A549 (cell line): ENCODE data around the gene TMEM128. TPM values are rescaled to one million over a fixed set of nuclear protein-coding genes. Genes with fewer than 3 reads are reported as not detected.

Experiments used
- ATAC-seq, 2 experiments: fragments of 200-7000 bp in 1 of 2; fragments of >200 bp in 1 of 2; cut with Nextera tagmentation in 1 of 2; cut with Tn5 transposase in 1 of 2; 3 replicates each; pipeline versions ENCODE4 v1.8.0 to v1.9.1; 2018 to 2020; ENCODE audit warnings: mild to moderate bottlenecking in 1 of 2, moderate library complexity in 1 of 2
- CTCF ChIA-PET: fragments of 300-600 bp; sonication (Branson Sonifier 250); formaldehyde crosslinking; extraction: SDS; loops from one replicate; lab custom pipeline; 2021; ENCODE audit warnings: antibody characterized with exemption, inconsistent platforms; lab: Yijun Ruan, JAX
- POLR2A ChIA-PET: fragments of 350-600 bp; formaldehyde crosslinking; extraction: SDS; loops from one replicate; lab custom pipeline; 2021; ENCODE audit warnings: antibody characterized with exemption, inconsistent platforms; lab: Yijun Ruan, JAX
- DNase-seq, 2 experiments: peaks; one replicate each; pipeline versions ENCODE4 v3.0.0 to v3.0.0-alpha.2; 2011 to 2016; ENCODE audit warnings: low read depth in 1 of 2, low spot score in 1 of 2
- FAIRE-seq: peaks from 2 replicates; lab custom pipeline; 2011; peaks lifted over from hg19 to GRCh38; lab: Jason Lieb, UNC
- H3K27ac ChIP-seq, 2 experiments: fragments of >200 bp; sonication (Bioruptor Twin); formaldehyde crosslinking; 3 replicates each; pipeline ENCODE4 v1.5.1; 2016 to 2017
- H3K4me1 ChIP-seq: fragments of >200 bp; sonication (Bioruptor Twin); formaldehyde crosslinking; 3 replicates; pipeline ENCODE4 v1.6.1; 2016
- H3K4me2 ChIP-seq: fragments of >200 bp; sonication (Bioruptor Twin); formaldehyde crosslinking; 3 replicates; pipeline ENCODE4 v1.6.1; 2016
- H3K4me3 ChIP-seq: fragments of >200 bp; sonication (Bioruptor Twin); formaldehyde crosslinking; 3 replicates; pipeline ENCODE4 v1.5.1; 2016
- H3K9me3 ChIP-seq: fragments of >200 bp; sonication (Bioruptor Twin); formaldehyde crosslinking; 3 replicates; pipeline ENCODE4 v1.6.1; 2016
- BHLHE40 ChIP-seq: IDR thresholded peaks from 2 replicates; pipeline ENCODE4 v1.6.1; 2012; ENCODE audit warnings: low read depth, low read length, inconsistent platforms
- CBX2 ChIP-seq: fragments of 200-600 bp; sonication (generic); IDR thresholded peaks from 2 replicates; pipeline ENCODE4 v1.6.1; 2016; ENCODE audit warnings: low read depth, mild to moderate bottlenecking, borderline replicate concordance
- CHD2 ChIP-seq: fragments of 150-350 bp; IDR thresholded peaks from 2 replicates; pipeline ENCODE4 v1.6.1; 2014; ENCODE audit warnings: low read length; ENCODE audit not compliant: partially characterized antibody
- EHMT2 ChIP-seq: fragments of 200-600 bp; sonication (generic); IDR thresholded peaks from 2 replicates; pipeline ENCODE4 v1.6.1; 2016; ENCODE audit warnings: antibody characterized with exemption, low read depth, mild to moderate bottlenecking, moderate library complexity
- FOSB ChIP-seq: fragments of 250-450 bp; sonication (Bioruptor Pico); IDR thresholded peaks from 2 replicates; pipeline ENCODE4 v1.5.0; 2020; ENCODE audit warnings: mild to moderate bottlenecking, moderate library complexity
- FOSL2 ChIP-seq, 2 experiments: fragments of 450-650 bp in 1 of 2; fragments of >200 bp in 1 of 2; sonication (Bioruptor Twin) in 1 of 2; formaldehyde crosslinking; IDR thresholded peaks; 2 replicates each; pipeline versions ENCODE4 v1.5.0 to v1.6.1; 2016 to 2020; ENCODE audit warnings: mild to moderate bottlenecking in 1 of 2, moderate library complexity in 1 of 2
- GATA3 ChIP-seq: IDR thresholded peaks from 2 replicates; pipeline ENCODE4 v1.6.1; 2012; ENCODE audit warnings: borderline replicate concordance
- JUNB ChIP-seq: fragments of >200 bp; sonication (Bioruptor Twin); formaldehyde crosslinking; IDR thresholded peaks from 2 replicates; pipeline ENCODE4 v1.6.1; 2016
- KDM1A ChIP-seq: fragments of 200-600 bp; sonication (generic); IDR thresholded peaks from 2 replicates; pipeline ENCODE4 v1.6.1; 2016; ENCODE audit warnings: low read depth, mild to moderate bottlenecking
- MAZ ChIP-seq: fragments of 150-350 bp; IDR thresholded peaks from 2 replicates; pipeline ENCODE4 v1.6.1; 2014; ENCODE audit warnings: antibody characterized with exemption, low read depth, low read length, borderline replicate concordance
- MYC ChIP-seq: IDR thresholded peaks from 2 replicates; pipeline ENCODE4 v1.6.1; 2012; ENCODE audit warnings: mild to moderate bottlenecking, inconsistent platforms, low read length, improper control_type of control experiment, borderline replicate concordance
- NR3C1 ChIP-seq: fragments of >200 bp; sonication (Bioruptor Twin); formaldehyde crosslinking; IDR thresholded peaks from 3 replicates; pipeline ENCODE4 v1.6.1; 2017
- PHF8 ChIP-seq: fragments of 200-600 bp; sonication (generic); IDR thresholded peaks from 2 replicates; pipeline ENCODE4 v1.6.1; 2016; ENCODE audit warnings: low read depth, mild to moderate bottlenecking, antibody characterized with exemption, moderate library complexity, borderline replicate concordance
- ZC3H11A ChIP-seq: fragments of 450-650 bp; IDR thresholded peaks from 2 replicates; pipeline ENCODE4 v1.6.1; 2014; ENCODE audit warnings: antibody characterized with exemption, mild to moderate bottlenecking
- ZNF302 ChIP-seq: fragments of 250-450 bp; sonication (Bioruptor Pico); IDR thresholded peaks from 2 replicates; pipeline ENCODE4 v1.9.0; 2021; ENCODE audit warnings: inconsistent platforms, mild to moderate bottlenecking, moderate library complexity
- ZSCAN20 ChIP-seq: fragments of 250-450 bp; sonication (Bioruptor Pico); IDR thresholded peaks from 2 replicates; pipeline ENCODE4 v1.8.0; 2022; ENCODE audit warnings: mild to moderate bottlenecking, moderate library complexity
- WGBS: methylation state at CpG from one replicate; pipeline ENCODE4 v1.1.6; 2017; ENCODE audit errors: missing lambda C conversion rate; 5-methylcytosine and 5-hydroxymethylcytosine counted together
- polyA plus RNA-seq, 4 experiments: library from polyadenylated mRNA; depleted of rRNA in 3 of 4; stranded (reverse); fragments of >200 nt; fragmentation: RNase III in 1 of 4; extraction: RNeasy Plus Mini Kit Qiagen cat#74134 plus additional on column Dnase treatment in 1 of 4; gene quantifications; 2 replicates in 3 of 4; 3 replicates in 1 of 4; pipeline ENCODE4 v1.2.3, GENCODE V29; 2011 to 2017
- TF ChIP-seq, protein P1 (sequence below): fragments of 200-600 bp; sonication (generic); IDR thresholded peaks from 2 replicates; pipeline ENCODE4 v1.6.1; 2016; ENCODE audit warnings: antibody characterized with exemption, mild to moderate bottlenecking, moderate library complexity
- TF ChIP-seq, protein P2 (sequence below): IDR thresholded peaks from 2 replicates; pipeline ENCODE4 v1.6.1; 2012
- TF ChIP-seq, protein P3 (sequence below): fragments of 450-650 bp; IDR thresholded peaks from 2 replicates; pipeline ENCODE4 v1.6.1; 2014; ENCODE audit warnings: antibody characterized with exemption
- TF ChIP-seq, protein P4 (sequence below): fragments of >200 bp; sonication (Bioruptor Twin); formaldehyde crosslinking; IDR thresholded peaks from 3 replicates; pipeline ENCODE4 v1.6.1; 2016
- TF ChIP-seq, protein P5 (sequence below): fragments of >200 bp; sonication (Bioruptor Twin); formaldehyde crosslinking; IDR thresholded peaks from 3 replicates; pipeline ENCODE4 v1.5.1; 2016
- TF ChIP-seq, protein P6 (sequence below): fragments of 250-450 bp; sonication (Bioruptor Pico); IDR thresholded peaks from 2 replicates; pipeline ENCODE4 v1.5.0; 2021; ENCODE audit warnings: mild to moderate bottlenecking, moderate library complexity, borderline replicate concordance
- TF ChIP-seq, protein P7 (sequence below): IDR thresholded peaks from 2 replicates; pipeline ENCODE4 v1.6.1; 2012; ENCODE audit warnings: low read depth, borderline replicate concordance

TMEM128 gene
- polyA plus RNA-seq, 2 of the 4 experiments (the other 2 are of a cell fraction): 13.9 to 29.1 TPM

DNA sequence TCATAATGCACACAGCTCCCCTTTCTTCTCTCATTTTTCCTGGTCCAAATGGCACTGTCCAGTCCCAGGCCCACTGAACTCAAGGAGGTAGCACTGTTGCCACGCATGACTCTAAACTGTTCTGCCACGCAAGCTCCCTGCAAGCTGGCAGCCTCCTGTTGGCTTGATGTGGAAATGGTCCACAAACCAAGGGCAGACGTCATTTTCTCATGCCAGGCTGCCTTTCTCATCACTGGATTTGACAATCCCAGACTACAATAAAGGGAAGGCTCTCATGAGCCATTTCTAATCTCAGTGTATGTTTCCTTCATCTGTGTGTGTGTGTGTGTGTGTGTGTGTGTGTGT lies 43.6 kb downstream of the TMEM128 start (continued):
- TF ChIP-seq, protein P1, sequence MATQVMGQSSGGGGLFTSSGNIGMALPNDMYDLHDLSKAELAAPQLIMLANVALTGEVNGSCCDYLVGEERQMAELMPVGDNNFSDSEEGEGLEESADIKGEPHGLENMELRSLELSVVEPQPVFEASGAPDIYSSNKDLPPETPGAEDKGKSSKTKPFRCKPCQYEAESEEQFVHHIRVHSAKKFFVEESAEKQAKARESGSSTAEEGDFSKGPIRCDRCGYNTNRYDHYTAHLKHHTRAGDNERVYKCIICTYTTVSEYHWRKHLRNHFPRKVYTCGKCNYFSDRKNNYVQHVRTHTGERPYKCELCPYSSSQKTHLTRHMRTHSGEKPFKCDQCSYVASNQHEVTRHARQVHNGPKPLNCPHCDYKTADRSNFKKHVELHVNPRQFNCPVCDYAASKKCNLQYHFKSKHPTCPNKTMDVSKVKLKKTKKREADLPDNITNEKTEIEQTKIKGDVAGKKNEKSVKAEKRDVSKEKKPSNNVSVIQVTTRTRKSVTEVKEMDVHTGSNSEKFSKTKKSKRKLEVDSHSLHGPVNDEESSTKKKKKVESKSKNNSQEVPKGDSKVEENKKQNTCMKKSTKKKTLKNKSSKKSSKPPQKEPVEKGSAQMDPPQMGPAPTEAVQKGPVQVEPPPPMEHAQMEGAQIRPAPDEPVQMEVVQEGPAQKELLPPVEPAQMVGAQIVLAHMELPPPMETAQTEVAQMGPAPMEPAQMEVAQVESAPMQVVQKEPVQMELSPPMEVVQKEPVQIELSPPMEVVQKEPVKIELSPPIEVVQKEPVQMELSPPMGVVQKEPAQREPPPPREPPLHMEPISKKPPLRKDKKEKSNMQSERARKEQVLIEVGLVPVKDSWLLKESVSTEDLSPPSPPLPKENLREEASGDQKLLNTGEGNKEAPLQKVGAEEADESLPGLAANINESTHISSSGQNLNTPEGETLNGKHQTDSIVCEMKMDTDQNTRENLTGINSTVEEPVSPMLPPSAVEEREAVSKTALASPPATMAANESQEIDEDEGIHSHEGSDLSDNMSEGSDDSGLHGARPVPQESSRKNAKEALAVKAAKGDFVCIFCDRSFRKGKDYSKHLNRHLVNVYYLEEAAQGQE: no peak

DNA sequence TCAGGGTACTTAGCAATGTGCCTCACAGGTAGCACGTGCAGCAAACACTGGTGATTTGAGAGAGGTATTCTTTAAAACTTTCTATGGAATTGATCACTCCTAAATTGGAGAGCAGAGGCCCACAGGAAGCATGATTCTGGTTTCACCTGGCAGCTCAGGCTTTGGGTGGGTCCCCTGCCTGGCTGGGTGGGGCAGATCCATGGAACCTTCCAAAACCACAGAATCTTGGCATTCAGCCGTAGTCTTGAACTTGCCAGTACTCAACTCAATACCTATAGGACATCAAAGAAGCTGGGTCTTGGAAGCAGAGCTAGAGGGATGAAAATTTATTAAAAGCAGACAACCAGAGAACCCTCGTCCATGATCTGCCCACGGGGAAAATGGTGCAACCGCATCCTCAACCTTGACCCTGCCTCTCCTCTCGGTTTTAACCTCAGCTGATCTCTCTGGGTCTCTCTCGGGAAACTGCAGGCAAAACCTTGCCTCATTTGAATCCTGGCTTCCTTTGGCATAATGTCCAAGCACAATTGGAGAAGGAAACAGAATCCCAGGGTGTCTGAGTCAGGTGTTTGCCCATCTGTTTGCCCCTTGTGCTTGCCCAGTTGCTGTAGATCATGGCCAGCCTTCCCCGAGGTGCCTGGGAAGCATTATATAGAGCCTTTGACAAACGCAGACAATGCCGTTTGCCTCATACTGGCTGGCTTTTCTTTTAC lies 44.2 kb downstream of the TMEM128 start:
- Histone ChIP-seq H3K4me3 (no peak overlapping the region), H3K4me1 (no peaks in the 10 kb centered on the region), H3K9me3 (no peaks in the 10 kb centered on the region), H3K27ac (no peak overlapping the region), H3K4me2 (no peak overlapping the region)
- ChIA-PET CTCF (no interaction called here), POLR2A (no interaction called here)
- ATAC-seq: no peak
- WGBS: 6% methylated on average over 10 of the region's 10 CpGs
- TF ChIP-seq MAZ: no peak
- TF ChIP-seq, protein P2, sequence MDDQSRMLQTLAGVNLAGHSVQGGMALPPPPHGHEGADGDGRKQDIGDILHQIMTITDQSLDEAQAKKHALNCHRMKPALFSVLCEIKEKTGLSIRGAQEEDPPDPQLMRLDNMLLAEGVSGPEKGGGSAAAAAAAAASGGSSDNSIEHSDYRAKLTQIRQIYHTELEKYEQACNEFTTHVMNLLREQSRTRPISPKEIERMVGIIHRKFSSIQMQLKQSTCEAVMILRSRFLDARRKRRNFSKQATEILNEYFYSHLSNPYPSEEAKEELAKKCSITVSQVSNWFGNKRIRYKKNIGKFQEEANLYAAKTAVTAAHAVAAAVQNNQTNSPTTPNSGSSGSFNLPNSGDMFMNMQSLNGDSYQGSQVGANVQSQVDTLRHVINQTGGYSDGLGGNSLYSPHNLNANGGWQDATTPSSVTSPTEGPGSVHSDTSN: no peak
- no peak for TF ChIP-seq FOSB (CRISPR knock-in tag)
- TF ChIP-seq NR3C1: no peak
- no peak for TF ChIP-seq EHMT2
- no peak for TF ChIP-seq ZNF302 (CRISPR knock-in tag)
- TF ChIP-seq ZSCAN20 (CRISPR knock-in tag): no peak
- no peak for DNase-seq
- FAIRE-seq: no peak

DNA sequence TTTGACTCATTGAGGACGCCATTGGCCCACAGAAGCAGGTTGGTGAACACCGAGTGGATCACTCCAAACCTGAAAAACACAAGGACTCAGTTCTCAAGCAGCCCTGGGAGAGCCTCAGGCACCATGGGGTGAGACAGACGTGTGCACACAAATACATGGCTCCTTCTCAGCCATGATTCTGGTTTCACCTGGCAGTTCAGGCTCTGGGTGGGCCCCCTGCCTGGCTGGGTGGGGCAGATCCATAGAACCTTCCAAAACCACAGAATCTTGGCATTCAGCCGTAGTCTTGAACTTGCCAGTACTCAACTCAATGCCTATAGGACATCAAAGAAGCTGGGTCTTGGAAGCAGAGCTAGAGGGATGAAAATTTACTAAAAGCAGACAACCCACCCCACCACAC lies 45.5 kb downstream of the TMEM128 start:
- ATAC-seq (no peak), DNase-seq (no peak), FAIRE-seq (no peak)
- ChIA-PET POLR2A (no interaction called here), CTCF (no interaction called here)
- H3K4me1 ChIP-seq: no peaks in the 10 kb centered on the region
- H3K27ac ChIP-seq: no peak overlapping the region
- H3K4me3 ChIP-seq: no peak overlapping the region
- 25% methylated on average over 3 of the region's 4 CpGs for WGBS
- no peaks in the 10 kb centered on the region for H3K9me3 ChIP-seq
- H3K4me2 ChIP-seq: no peak overlapping the region
- no peak for TF ChIP-seq GATA3
- no peak for TF ChIP-seq CBX2
- TF ChIP-seq, protein P3, sequence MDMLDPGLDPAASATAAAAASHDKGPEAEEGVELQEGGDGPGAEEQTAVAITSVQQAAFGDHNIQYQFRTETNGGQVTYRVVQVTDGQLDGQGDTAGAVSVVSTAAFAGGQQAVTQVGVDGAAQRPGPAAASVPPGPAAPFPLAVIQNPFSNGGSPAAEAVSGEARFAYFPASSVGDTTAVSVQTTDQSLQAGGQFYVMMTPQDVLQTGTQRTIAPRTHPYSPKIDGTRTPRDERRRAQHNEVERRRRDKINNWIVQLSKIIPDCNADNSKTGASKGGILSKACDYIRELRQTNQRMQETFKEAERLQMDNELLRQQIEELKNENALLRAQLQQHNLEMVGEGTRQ: no peak
- no peak for TF ChIP-seq ZC3H11A
- no peak for TF ChIP-seq FOSL2 (IDR thresholded peaks at IDR 0.05)
- TF ChIP-seq FOSL2 (CRISPR knock-in tag; IDR thresholded peaks at IDR 0.05): no peak
- TF ChIP-seq, protein P4, sequence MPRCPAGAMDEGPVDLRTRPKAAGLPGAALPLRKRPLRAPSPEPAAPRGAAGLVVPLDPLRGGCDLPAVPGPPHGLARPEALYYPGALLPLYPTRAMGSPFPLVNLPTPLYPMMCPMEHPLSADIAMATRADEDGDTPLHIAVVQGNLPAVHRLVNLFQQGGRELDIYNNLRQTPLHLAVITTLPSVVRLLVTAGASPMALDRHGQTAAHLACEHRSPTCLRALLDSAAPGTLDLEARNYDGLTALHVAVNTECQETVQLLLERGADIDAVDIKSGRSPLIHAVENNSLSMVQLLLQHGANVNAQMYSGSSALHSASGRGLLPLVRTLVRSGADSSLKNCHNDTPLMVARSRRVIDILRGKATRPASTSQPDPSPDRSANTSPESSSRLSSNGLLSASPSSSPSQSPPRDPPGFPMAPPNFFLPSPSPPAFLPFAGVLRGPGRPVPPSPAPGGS: no peak
- TF ChIP-seq ZNF302 (CRISPR knock-in tag): no peak
- TF ChIP-seq MYC: no peak
- TF ChIP-seq KDM1A: no peak
- TF ChIP-seq, protein P5, sequence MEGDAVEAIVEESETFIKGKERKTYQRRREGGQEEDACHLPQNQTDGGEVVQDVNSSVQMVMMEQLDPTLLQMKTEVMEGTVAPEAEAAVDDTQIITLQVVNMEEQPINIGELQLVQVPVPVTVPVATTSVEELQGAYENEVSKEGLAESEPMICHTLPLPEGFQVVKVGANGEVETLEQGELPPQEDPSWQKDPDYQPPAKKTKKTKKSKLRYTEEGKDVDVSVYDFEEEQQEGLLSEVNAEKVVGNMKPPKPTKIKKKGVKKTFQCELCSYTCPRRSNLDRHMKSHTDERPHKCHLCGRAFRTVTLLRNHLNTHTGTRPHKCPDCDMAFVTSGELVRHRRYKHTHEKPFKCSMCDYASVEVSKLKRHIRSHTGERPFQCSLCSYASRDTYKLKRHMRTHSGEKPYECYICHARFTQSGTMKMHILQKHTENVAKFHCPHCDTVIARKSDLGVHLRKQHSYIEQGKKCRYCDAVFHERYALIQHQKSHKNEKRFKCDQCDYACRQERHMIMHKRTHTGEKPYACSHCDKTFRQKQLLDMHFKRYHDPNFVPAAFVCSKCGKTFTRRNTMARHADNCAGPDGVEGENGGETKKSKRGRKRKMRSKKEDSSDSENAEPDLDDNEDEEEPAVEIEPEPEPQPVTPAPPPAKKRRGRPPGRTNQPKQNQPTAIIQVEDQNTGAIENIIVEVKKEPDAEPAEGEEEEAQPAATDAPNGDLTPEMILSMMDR: no peak
- TF ChIP-seq, protein P6, sequence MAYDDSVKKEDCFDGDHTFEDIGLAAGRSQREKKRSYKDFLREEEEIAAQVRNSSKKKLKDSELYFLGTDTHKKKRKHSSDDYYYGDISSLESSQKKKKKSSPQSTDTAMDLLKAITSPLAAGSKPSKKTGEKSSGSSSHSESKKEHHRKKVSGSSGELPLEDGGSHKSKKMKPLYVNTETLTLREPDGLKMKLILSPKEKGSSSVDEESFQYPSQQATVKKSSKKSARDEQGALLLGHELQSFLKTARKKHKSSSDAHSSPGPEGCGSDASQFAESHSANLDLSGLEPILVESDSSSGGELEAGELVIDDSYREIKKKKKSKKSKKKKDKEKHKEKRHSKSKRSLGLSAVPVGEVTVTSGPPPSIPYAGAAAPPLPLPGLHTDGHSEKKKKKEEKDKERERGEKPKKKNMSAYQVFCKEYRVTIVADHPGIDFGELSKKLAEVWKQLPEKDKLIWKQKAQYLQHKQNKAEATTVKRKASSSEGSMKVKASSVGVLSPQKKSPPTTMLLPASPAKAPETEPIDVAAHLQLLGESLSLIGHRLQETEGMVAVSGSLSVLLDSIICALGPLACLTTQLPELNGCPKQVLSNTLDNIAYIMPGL (CRISPR knock-in tag): no peak
- TF ChIP-seq PHF8: no peak
- TF ChIP-seq, protein P7, sequence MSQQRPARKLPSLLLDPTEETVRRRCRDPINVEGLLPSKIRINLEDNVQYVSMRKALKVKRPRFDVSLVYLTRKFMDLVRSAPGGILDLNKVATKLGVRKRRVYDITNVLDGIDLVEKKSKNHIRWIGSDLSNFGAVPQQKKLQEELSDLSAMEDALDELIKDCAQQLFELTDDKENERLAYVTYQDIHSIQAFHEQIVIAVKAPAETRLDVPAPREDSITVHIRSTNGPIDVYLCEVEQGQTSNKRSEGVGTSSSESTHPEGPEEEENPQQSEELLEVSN: no peak
- no peak for TF ChIP-seq JUNB
- TF ChIP-seq CHD2: no peak
- no peak for TF ChIP-seq BHLHE40
